Measurements from ENCODE around the gene RNF19B.
A peak's percentile ranks its signal among the peaks of the same experiment; 100 is the strongest.
"Not testable (repeated sequence)": the region's sequence is repeated elsewhere in the genome, so short reads cannot be mapped to it uniquely, and the experiment has no call there.

Gene RNF19B

DNA sequence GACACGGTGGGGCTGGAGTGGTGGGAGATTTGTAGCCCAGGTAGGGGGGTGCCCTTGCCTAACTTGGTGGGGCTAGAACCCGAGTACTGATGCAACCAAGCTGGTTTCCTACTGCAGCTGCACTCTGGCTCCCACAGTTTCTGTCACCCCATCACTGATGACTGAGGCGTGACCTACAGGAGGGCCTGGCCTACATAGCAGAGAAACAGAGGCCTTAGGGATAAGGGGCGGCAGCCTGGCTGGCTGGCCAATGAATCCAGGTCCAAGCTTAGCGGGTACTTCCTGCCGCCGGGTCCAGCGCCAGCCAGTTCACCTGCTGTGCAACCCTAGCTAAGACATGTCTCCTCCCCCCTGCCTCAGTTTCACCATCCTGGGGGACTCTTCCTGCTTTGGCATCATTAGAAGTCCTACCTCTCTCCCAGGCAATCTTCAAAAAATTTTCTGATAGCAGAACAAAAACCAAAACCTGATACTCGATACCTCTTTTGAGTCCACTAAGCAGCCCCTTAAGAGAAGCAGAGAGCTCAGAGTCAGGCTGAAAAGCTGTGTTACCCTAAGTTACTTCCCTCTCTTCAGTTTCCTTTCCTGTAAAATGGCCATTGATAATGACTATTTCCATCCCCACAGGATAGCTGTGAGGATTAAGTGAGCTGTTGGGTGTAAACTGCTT is 27.3 kb upstream of the RNF19B start:
- no peak for DNase-seq (ENCODE audit: low read depth)

- DNase-seq (ENCODE audit: low read depth) = no peak
These were observed 26.8 kb upstream of the RNF19B start for GRCh38 chr1:32991386-32991785.

GRCh38 chr1:32990887-32991286 is 26.3 kb upstream of the RNF19B start:
- DNase-seq (ENCODE audit: low read depth) = no peak

GRCh38 chr1:32989160-32990050 is 24.8 kb upstream of the RNF19B start:
- DNase-seq (ENCODE audit: low read depth) = peak; percentile 98

DNA sequence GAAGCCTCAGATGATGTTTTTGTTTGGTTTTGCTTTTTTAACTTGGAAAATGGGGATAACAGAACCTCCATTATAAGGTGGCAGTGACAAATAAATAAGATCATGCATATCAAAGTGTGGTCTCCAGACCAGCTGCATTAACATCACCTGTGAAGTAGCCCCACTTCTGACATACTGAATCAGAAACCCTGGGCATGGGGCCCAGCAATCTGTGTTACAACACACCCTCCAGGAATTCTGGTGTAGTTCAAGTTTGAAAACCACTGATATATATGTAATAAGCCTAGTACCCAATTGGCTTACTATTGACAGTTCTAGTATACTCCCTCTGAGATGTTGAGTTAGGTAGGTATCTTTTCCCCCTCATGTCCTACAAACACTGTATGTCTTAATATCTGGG is 24.1 kb upstream of the RNF19B start:
- DNase-seq (ENCODE audit: low read depth) = peak; percentile 73

DNA sequence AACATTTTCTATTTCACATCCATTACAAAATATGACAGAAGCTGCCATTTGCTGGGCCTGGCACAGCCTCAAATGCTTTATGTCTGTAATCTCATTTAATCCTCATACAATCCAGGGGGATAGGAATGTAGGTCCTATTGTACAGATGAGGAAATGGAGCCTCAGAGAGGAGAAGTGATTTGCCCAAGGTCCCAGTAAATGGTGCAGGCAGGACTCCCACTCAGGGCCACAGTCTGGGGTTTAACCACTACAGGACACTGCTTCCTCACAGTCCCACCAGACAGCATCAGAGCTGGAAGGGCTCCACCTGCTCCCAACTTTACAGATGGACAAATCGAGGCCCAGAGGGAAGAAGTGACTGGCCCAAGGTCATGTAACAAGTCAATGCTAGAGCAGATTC is 20.6 kb upstream of the RNF19B start:
- DNase-seq (ENCODE audit: low read depth) = no peak

GRCh38 chr1:32984455-32985171 is 20.0 kb upstream of the RNF19B start:
- DNase-seq (ENCODE audit: low read depth) = no peak

DNA sequence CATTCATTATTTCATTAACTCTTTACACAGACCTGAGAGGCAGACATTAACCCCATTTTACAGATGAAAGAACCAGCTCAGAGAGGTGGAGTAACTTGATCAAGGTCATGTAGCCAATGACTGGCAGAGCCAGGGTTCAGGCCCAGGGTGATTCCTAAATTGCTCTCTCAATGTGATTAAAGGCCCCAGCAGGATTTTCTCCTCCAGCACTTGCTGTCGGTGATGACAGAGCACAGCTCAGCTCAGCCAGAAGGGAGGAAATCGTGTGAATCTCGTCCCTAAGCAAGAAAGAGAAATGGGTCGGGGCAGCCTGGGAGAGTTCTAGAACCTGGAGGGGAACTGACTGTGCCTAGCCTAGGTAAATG is 19.5 kb upstream of the RNF19B start:
- DNase-seq (ENCODE audit: low read depth) = no peak

- no peak for DNase-seq (ENCODE audit: low read depth)
These were observed 18.4 kb upstream of the RNF19B start for GRCh38 chr1:32983020-32983419.

DNA sequence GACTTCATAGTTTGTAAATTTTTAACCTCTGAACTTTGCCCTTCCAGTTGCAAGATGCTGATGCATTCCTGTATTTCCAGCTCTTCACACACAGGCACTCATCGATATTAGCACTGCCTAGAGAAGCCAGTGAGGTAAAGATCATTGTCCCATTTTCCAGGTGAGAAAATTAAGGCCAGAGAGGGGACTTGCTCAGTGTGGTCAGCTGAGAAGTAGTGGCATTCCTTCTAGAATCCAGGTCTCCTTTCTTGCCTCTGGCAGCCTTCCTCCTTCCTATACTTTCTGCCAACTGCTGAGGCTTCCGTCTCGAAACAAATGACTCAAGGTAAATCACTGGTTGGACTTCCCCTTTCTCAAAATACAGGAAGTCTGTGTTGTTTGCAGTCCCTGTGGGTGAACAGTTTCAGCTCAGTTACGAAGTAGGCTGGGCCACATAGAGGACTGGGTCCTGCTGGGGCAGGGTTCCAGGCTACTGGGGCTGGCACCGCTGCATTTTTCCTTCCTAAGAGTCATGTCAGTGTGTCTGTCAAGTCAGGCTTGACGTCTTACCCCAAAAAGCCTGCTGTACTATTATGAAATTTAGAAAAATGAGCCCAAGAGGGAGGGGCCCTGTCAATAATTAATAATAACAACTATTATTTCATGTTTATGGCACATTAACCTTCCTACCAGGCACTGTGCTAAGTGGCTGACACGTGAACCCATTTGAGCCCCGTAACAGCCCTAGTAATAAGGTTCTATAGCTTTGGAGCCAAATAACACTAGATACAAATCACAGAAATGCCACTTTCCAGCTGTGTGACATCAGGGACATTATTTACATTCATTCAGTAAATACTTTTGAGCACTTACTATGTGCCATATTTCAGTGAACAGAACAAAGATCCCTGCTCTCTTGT is 16.6 kb upstream of the RNF19B start:
- DNase-seq (ENCODE audit: low read depth) = peak; percentile 69

- no peak for DNase-seq (ENCODE audit: low read depth)
These were observed 15.5 kb upstream of the RNF19B start for GRCh38 chr1:32980080-32980479.

DNA sequence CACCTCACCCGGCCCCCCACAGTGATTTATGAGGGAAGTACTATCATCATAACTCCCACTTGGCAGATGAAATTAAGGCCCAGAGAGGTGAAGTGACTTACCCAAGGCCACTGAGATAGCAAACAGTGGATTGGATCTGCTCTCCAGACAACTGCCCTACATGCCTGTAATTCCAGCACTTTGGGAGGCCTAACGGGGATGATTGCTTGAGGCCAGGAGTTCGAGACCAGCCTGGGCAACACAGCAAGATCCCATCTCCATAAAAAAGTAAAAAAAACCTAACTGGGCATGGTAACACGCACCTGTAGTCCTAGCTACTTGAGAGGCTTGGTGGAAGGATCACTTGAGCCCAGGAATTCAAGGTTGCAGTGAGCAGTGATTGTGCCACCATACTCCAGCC is 14.2 kb upstream of the RNF19B start:
- DNase-seq (ENCODE audit: low read depth) = no peak

DNA sequence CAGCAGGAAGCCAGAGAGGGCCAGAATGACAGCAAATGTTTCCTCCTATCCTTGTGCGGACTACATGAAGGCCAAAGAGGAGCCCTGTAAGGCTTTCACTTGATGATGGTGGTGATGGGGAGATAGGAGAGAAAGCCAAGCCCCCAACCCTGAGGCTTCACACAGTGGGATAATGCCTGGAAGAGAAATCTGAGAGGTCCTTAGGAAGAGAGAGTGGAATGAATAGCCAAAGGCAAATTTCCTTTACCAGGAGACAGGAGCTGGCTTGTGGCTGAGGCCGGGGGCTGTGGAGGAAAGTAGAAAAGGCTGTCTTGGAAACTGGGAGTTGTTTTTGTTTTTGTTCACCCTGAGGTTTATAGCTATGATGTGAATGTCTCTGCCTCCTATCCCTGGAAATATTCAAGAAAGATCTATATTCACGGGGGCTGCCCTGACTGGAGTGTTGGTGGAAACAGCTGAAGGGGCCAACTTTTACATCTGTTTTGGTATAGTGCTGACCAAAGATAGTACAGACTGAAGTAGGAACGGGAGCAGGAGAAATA is 13.0 kb upstream of the RNF19B start:
- DNase-seq (ENCODE audit: low read depth) = no peak

DNA sequence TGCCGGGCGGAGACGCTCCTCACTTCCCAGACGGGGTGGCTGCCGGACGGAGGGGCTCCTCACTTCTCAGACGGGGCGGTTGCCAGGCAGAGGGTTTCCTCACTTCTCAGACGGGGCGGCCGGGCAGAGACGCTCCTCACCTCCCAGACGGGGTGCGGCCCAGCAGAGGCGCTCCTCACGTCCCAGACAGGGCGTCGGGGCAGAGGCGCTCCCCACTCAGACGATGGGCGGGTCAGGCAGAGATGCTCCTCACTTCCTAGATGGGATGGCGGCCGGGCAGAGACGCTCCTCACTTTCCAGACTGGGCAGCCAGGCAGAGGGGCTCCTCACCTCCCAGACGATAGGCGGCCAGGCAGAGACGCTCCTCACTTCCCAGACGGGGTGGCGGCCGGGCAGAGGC is 10.4 kb upstream of the RNF19B start:
- not testable (repeated sequence) for DNase-seq (ENCODE audit: low read depth)

GRCh38 chr1:32973458-32973857 is 8.8 kb upstream of the RNF19B start:
- DNase-seq (ENCODE audit: low read depth) = not testable (repeated sequence)

DNA sequence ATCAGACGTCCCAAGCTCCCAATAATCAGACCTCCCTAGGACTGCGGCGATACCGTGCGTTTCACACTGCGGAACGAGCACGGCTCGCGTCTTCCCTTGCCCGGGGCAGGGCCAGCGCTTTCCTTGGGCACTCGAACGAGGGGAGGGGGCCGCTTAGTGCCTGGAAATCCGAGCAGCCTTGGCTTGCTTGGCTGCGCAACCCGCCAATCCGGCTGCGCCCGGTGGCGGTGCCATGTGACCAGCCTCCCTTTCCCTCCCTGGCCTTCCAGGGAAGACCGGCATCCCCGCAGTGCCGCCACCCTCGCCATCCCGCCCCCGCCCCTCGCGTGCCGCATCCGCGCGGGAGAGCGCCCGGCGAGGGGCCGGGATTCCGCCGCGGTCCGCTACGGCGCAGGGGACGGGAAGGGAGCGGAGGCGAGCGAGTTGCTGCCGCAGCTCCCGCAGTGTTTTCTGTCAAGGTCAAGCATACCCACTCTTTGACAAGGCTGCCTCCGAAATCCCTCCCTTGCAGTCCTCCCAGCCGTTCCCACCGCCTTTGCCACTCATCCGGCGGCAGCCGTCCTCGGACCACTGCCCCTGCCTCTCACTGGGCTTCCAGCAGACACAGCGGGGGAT is 8.3 kb upstream of the RNF19B start:
- DNase-seq (ENCODE audit: low read depth) = no peak

GRCh38 chr1:32971576-32971975 is 7.0 kb upstream of the RNF19B start:
- DNase-seq (ENCODE audit: low read depth) = no peak

- no peak for DNase-seq (ENCODE audit: low read depth)
These were observed 6.5 kb upstream of the RNF19B start for GRCh38 chr1:32971156-32971555.

DNA sequence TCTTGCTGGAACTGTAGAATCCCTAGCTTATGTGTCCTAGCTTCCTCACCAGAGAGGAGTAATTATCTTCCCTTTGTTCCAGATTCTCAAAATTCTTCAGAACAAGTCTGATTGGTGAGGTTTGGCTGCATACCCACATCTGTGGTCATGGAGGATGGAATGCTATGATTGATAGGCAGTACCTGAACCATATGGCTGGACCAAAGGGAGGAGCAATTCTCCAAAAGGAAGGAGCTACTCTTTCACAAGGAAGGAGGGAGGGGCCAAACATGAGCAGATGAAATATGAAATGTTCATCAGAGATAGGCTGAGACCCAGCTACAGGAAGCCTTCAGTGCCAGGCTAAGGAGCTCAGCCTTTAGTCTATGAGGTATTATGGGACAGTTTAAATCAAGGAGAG is 5.0 kb upstream of the RNF19B start:
- DNase-seq (ENCODE audit: low read depth) = no peak

GRCh38 chr1:32967888-32968568 is 3.4 kb upstream of the RNF19B start:
- no peak for DNase-seq (ENCODE audit: low read depth)

GRCh38 chr1:32966900-32967299 is 2.3 kb upstream of the RNF19B start:
- no peak for DNase-seq (ENCODE audit: low read depth)
